Measurements from ENCODE around the gene TBX5. TPM values are rescaled to one million over a fixed set of nuclear protein-coding genes. Genes with fewer than 3 reads are reported as not detected.

TBX5 gene
- polyA plus RNA-seq, 3 donors = not detected

DNA sequence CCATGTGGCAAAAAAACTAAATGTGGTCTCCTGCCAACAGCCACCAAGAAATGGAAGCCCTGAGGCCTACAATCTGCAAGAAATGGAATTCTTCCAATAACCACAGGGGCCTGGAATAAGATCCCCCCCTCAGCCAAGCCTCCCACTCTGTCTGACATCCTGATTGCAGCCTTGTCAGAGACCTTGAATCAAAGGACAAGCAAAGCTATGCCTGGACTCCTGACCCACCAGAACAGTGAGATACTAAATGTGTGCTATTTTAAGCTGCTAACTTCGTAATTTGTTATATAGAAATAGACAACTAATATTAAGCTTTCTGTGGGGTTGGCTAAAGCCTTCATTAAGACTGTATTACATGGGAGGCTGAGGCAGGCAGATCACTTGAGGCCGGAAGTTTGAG is 77.7 kb downstream of the TBX5 start:
- no peaks in the 10 kb centered on the region for H3K79me2 ChIP-seq (ENCODE audit: insufficient read depth, low read length)
- no peaks in the 10 kb centered on the region for H4K20me1 ChIP-seq (ENCODE audit: insufficient read depth, low read length)
- H3K9ac ChIP-seq (ENCODE audit: insufficient read depth, low read length, poor library complexity, severe bottlenecking) = no peak overlapping the region
- no peaks in the 10 kb centered on the region for H3K27me3 ChIP-seq (ENCODE audit: control insufficient read depth in 2 of 2, insufficient read depth in 2 of 2, low read length in 2 of 2)
- no peak overlapping the region for H3K4me3 ChIP-seq (replicated peaks in 1 of 3; ENCODE audit: low read depth in 2 of 3, low read length in 3 of 3)
- H2AFZ ChIP-seq (ENCODE audit: insufficient read depth, low read depth, low read length, poor library complexity, severe bottlenecking) = no peak overlapping the region
- no peak overlapping the region for H3K4me3 Mint-ChIP-seq
- H3K4me1 ChIP-seq (ENCODE audit: control insufficient read depth in 1 of 2, insufficient read depth in 2 of 2, low read length in 2 of 2) = no peaks in the 10 kb centered on the region
- no peak overlapping the region for H3K27ac ChIP-seq (ENCODE audit: low read depth in 1 of 2, low read length in 2 of 2)
- no peaks in the 10 kb centered on the region for H3K4me1 Mint-ChIP-seq
- H3K36me3 ChIP-seq (replicated peaks in 1 of 2; ENCODE audit: control insufficient read depth in 1 of 2, insufficient read depth in 2 of 2, low read length in 2 of 2) = no peaks in the 10 kb centered on the region
- no peaks in the 10 kb centered on the region for H3K9me3 ChIP-seq (replicated peaks in 1 of 2; ENCODE audit: control insufficient read depth in 1 of 2, insufficient read depth in 1 of 2, low read length in 2 of 2)
- H3K27ac Mint-ChIP-seq = no peak overlapping the region
- no peak overlapping the region for H3K4me2 ChIP-seq (replicated peaks; ENCODE audit: extremely low read depth, low read length, poor library complexity, severe bottlenecking)
- TF ChIP-seq, protein P1, sequence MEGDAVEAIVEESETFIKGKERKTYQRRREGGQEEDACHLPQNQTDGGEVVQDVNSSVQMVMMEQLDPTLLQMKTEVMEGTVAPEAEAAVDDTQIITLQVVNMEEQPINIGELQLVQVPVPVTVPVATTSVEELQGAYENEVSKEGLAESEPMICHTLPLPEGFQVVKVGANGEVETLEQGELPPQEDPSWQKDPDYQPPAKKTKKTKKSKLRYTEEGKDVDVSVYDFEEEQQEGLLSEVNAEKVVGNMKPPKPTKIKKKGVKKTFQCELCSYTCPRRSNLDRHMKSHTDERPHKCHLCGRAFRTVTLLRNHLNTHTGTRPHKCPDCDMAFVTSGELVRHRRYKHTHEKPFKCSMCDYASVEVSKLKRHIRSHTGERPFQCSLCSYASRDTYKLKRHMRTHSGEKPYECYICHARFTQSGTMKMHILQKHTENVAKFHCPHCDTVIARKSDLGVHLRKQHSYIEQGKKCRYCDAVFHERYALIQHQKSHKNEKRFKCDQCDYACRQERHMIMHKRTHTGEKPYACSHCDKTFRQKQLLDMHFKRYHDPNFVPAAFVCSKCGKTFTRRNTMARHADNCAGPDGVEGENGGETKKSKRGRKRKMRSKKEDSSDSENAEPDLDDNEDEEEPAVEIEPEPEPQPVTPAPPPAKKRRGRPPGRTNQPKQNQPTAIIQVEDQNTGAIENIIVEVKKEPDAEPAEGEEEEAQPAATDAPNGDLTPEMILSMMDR (IDR thresholded peaks at IDR 0.05) = no peak
- intact Hi-C loops (cut with micrococcal nuclease) = no loop called here
- peaks cover 2 to 6% (median 2%) of the 10 kb centered on the region in 3 donors for H3K27me3 Mint-ChIP-seq (ENCODE audit: low read depth in 3 of 3)
- no peak for DNase-seq
- no CpG with 5 or more reads among the region's 2 CpGs for WGBS (ENCODE audit: insufficient coverage)
- H3K36me3 Mint-ChIP-seq = no peaks in the 10 kb centered on the region
- H3K9me3 Mint-ChIP-seq = peaks cover 0 to 9% (median 1%) of the 10 kb centered on the region in 7 donors

DNA sequence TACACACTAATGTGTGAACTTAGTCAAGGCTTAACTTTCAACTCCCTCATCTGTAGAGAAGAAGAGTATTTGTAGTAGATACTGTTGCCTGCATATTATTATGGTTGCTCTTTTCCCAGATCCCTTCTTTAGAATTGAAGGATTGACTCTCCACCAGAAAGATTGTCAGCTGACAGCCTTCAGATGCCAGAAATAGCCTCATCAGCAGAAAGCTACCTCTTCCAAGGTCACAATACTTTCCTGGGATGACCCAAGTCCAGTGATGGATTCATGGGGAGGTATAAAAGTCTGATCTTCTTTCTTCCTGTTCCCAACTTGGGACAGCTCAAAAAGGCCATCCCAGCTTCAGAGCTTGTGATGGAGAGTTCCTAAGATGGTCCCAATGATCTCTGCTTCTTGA is 78.2 kb downstream of the TBX5 start:
- Histone ChIP-seq H3K4me3 (replicated peaks in 1 of 3; ENCODE audit: low read depth in 2 of 3, low read length in 3 of 3) (no peak overlapping the region), H3K4me2 (replicated peaks; ENCODE audit: extremely low read depth, low read length, poor library complexity, severe bottlenecking) (no peak overlapping the region), H3K79me2 (ENCODE audit: insufficient read depth, low read length) (no peaks in the 10 kb centered on the region), H4K20me1 (ENCODE audit: insufficient read depth, low read length) (no peaks in the 10 kb centered on the region), H2AFZ (ENCODE audit: insufficient read depth, low read depth, low read length, poor library complexity, severe bottlenecking) (no peak overlapping the region), H3K36me3 (replicated peaks in 1 of 2; ENCODE audit: control insufficient read depth in 1 of 2, insufficient read depth in 2 of 2, low read length in 2 of 2) (no peaks in the 10 kb centered on the region), H3K27me3 (ENCODE audit: control insufficient read depth in 2 of 2, insufficient read depth in 2 of 2, low read length in 2 of 2) (no peaks in the 10 kb centered on the region), H3K9me3 (replicated peaks in 1 of 2; ENCODE audit: control insufficient read depth in 1 of 2, insufficient read depth in 1 of 2, low read length in 2 of 2) (no peaks in the 10 kb centered on the region), H3K27ac (ENCODE audit: low read depth in 1 of 2, low read length in 2 of 2) (no peak overlapping the region), H3K9ac (ENCODE audit: insufficient read depth, low read length, poor library complexity, severe bottlenecking) (no peak overlapping the region), H3K4me1 (ENCODE audit: control insufficient read depth in 1 of 2, insufficient read depth in 2 of 2, low read length in 2 of 2) (no peaks in the 10 kb centered on the region)
- Mint-ChIP-seq H3K27ac (no peak overlapping the region), H3K9me3 (peaks cover 0 to 9% (median 1%) of the 10 kb centered on the region in 7 donors), H3K4me1 (no peaks in the 10 kb centered on the region), H3K4me3 (no peak overlapping the region), H3K36me3 (no peaks in the 10 kb centered on the region), H3K27me3 (ENCODE audit: low read depth in 3 of 3) (peaks cover 2 to 7% (median 2%) of the 10 kb centered on the region in 3 donors)
- DNase-seq = no peak
- intact Hi-C loops (cut with micrococcal nuclease) = no loop called here
- TF ChIP-seq, protein P1 (IDR thresholded peaks at IDR 0.05) = no peak
